A673 (cell line): ENCODE data around the gene LSM4. TPM values are rescaled to one million over a fixed set of nuclear protein-coding genes. Genes with fewer than 3 reads are reported as not detected.
A peak's percentile ranks its signal among the peaks of the same experiment; 100 is the strongest.

Source experiments
- BruUV-seq: library from RNA; stranded (reverse); fragments of 400-500 nt; replicated peaks from 2 replicates; lab custom pipeline; 2021; lab: Mats Ljungman, UMichigan
- CTCF ChIA-PET: fragments of 300-600 bp; sonication (Branson Sonifier 250); formaldehyde crosslinking; loops from one replicate; lab custom pipeline; 2022; ENCODE audit warnings: antibody characterized with exemption; lab: Charles Lee
- POLR2A ChIA-PET: fragments of 300-600 bp; sonication (Branson Sonifier 250); formaldehyde crosslinking; loops from one replicate; lab custom pipeline; 2022; ENCODE audit warnings: antibody characterized with exemption; ENCODE audit not compliant: low non-redundant PET; lab: Charles Lee
- DNase-seq: peaks from one replicate; pipeline ENCODE4 v3.0.0-alpha.2; 2015; ENCODE audit warnings: low spot score
- H3K27ac ChIP-seq: fragments of 200-600 bp; sonication (generic); 2 replicates; pipeline ENCODE4 v1.5.1; 2016; ENCODE audit warnings: mixed run types, low read depth, mild to moderate bottlenecking, mixed read lengths, antibody characterized with exemption, low read length; ENCODE audit not compliant: poor library complexity, severe bottlenecking
- H3K27me3 ChIP-seq: fragments of 200-600 bp; sonication (generic); replicated peaks from 2 replicates; pipeline ENCODE4 v1.6.1; 2017; ENCODE audit warnings: mixed run types, low read depth, mild to moderate bottlenecking, mixed read lengths, antibody characterized with exemption, low read length; ENCODE audit not compliant: insufficient read depth, poor library complexity
- H3K36me3 ChIP-seq: fragments of 200-600 bp; sonication (generic); 2 replicates; pipeline ENCODE4 v1.6.1; 2016; ENCODE audit warnings: mixed run types, mild to moderate bottlenecking, mixed read lengths, antibody characterized with exemption, low read length; ENCODE audit not compliant: insufficient read depth, poor library complexity, severe bottlenecking
- H3K4me1 ChIP-seq: fragments of 200-600 bp; sonication (generic); 2 replicates; pipeline ENCODE4 v1.6.1; 2017; ENCODE audit warnings: mixed run types, mild to moderate bottlenecking, mixed read lengths, antibody characterized with exemption, low read length; ENCODE audit not compliant: insufficient read depth, poor library complexity, severe bottlenecking
- H3K4me3 ChIP-seq: fragments of 200-600 bp; sonication (generic); 2 replicates; pipeline ENCODE4 v1.5.1; 2016; ENCODE audit warnings: low read depth, mixed run types, mild to moderate bottlenecking, mixed read lengths, low read length; ENCODE audit not compliant: poor library complexity, severe bottlenecking
- H3K9me3 ChIP-seq: fragments of 200-600 bp; sonication (generic); 2 replicates; pipeline ENCODE4 v1.6.1; 2016; ENCODE audit warnings: mixed run types, low read depth, mild to moderate bottlenecking, mixed read lengths, antibody characterized with exemption, low read length; ENCODE audit not compliant: poor library complexity, severe bottlenecking
- CTCF ChIP-seq: fragments of 300-800, 200-600 bp; sonication (generic); conservative IDR thresholded peaks from 2 replicates; pipeline ENCODE4 v1.5.1; 2017; ENCODE audit warnings: low read depth, mild to moderate bottlenecking, antibody characterized with exemption, low read length, moderate library complexity, mixed read lengths
- EZH2 ChIP-seq: fragments of 200-600 bp; sonication (generic); IDR thresholded peaks from 2 replicates; pipeline ENCODE4 v1.6.1; 2017; ENCODE audit warnings: borderline replicate concordance, low read depth, mild to moderate bottlenecking, mixed read lengths, antibody characterized with exemption, low read length; ENCODE audit not compliant: poor library complexity, severe bottlenecking
- intact Hi-C: fragments of 100-400 bp; cut with micrococcal nuclease; formaldehyde crosslinking; loops from one replicate; pipeline ENCODE4 v1.10.0; 2022; ENCODE audit not compliant: unreplicated experiment
- total RNA-seq: library from RNA; stranded (reverse); gene quantifications from 2 replicates; pipeline ENCODE4 v1.2.3, GENCODE V29; 2021

Gene LSM4
- total RNA-seq, 1 experiment from 2014 or later = 252 TPM

- TF ChIP-seq EZH2 (no peak), CTCF (no peak)
- POLR2A ChIA-PET = no interaction called here
- no TSS peak for BruUV-seq
Observed at GRCh38 chr19:18290302-18291018, 32.4 kb downstream of the LSM4 start.

GRCh38 chr19:18289471-18290301 lies 33.2 kb downstream of the LSM4 start:
- no peaks in the 10 kb centered on the region for H3K36me3 ChIP-seq
- CTCF ChIA-PET = interaction anchor here (0.7 kb wide), 1 partner anchor 10 kb away, joined by 4 read pairs; no protein-coding TSS in a partner anchor
- POLR2A ChIA-PET = no interaction called here

More at GRCh38 chr19:18290302-18291018, 32.4 kb downstream of the LSM4 start:
- CTCF ChIA-PET = no interaction called here
- H3K36me3 ChIP-seq = no peaks in the 10 kb centered on the region
- no peaks in the 10 kb centered on the region for H3K27me3 ChIP-seq
- H3K9me3 ChIP-seq = no peaks in the 10 kb centered on the region
- no peak for DNase-seq
- no peak overlapping the region for H3K4me3 ChIP-seq
- intact Hi-C loops = no loop called here
- peaks cover 40% of the 10 kb centered on the region for H3K4me1 ChIP-seq
- peak overlapping the region; percentile 28 for H3K27ac ChIP-seq

More at GRCh38 chr19:18289471-18290301, 33.2 kb downstream of the LSM4 start:
- H3K27ac ChIP-seq = peak overlapping the region; percentile 28
- no peaks in the 10 kb centered on the region for H3K9me3 ChIP-seq
- H3K4me1 ChIP-seq = peaks cover 40% of the 10 kb centered on the region
- DNase-seq = no peak
- no peak for TF ChIP-seq CTCF
- no peak for TF ChIP-seq EZH2
- intact Hi-C loops = no loop called here
- H3K4me3 ChIP-seq = no peak overlapping the region
- H3K27me3 ChIP-seq = no peaks in the 10 kb centered on the region
- BruUV-seq = no TSS peak
